DOHH2 (cell line): ENCODE results near the gene TRHDE.

Experiments
- H3F3A ChIP-seq: fragments of 200-600 bp; sonication (generic), shearing (Covaris generic); 2 replicates; pipeline ENCODE4 v1.6.0; 2016; ENCODE audit warnings: antibody characterized with exemption, mild to moderate bottlenecking; ENCODE audit not compliant: control insufficient read depth, insufficient read depth
- H3K27ac ChIP-seq: fragments of 200-600 bp; sonication (generic); 2 replicates; pipeline ENCODE4 v1.5.1; 2014; ENCODE audit warnings: low read depth, mild to moderate bottlenecking, low read length, moderate library complexity
- H3K27me3 ChIP-seq: fragments of 200-600 bp; sonication (generic); 2 replicates; pipeline ENCODE4 v1.6.1; 2014; ENCODE audit warnings: mild to moderate bottlenecking, low read length, mixed read lengths; ENCODE audit not compliant: control insufficient read depth
- H3K36me3 ChIP-seq: fragments of 200-600 bp; sonication (generic); 2 replicates; pipeline ENCODE4 v1.6.1; 2014; ENCODE audit warnings: mild to moderate bottlenecking, low read length, moderate library complexity, mixed read lengths; ENCODE audit not compliant: control insufficient read depth
- H3K4me1 ChIP-seq: fragments of 200-600 bp; sonication (generic); 2 replicates; pipeline ENCODE4 v1.6.1; 2014; ENCODE audit warnings: mild to moderate bottlenecking, low read length, mixed read lengths; ENCODE audit not compliant: control insufficient read depth
- H3K4me2 ChIP-seq: fragments of 200-600 bp; sonication (generic); 2 replicates; pipeline ENCODE4 v1.6.0; 2014; ENCODE audit warnings: mild to moderate bottlenecking, low read length, moderate library complexity
- H3K4me3 ChIP-seq: fragments of 200-600 bp; sonication (generic); 2 replicates; pipeline ENCODE4 v1.5.1; 2014; ENCODE audit warnings: mild to moderate bottlenecking, low read length, mixed read lengths
- H3K79me2 ChIP-seq: fragments of 200-600 bp; sonication (generic); 2 replicates; pipeline ENCODE4 v1.6.1; 2014; ENCODE audit warnings: mild to moderate bottlenecking, low read length, mixed read lengths; ENCODE audit not compliant: control insufficient read depth
- H3K9me2 ChIP-seq: fragments of 200-600 bp; sonication (generic); replicated peaks from 2 replicates; pipeline ENCODE4 v1.6.1; 2014; ENCODE audit warnings: mild to moderate bottlenecking, low read length, mixed read lengths; ENCODE audit not compliant: control insufficient read depth
- H3K9me3 ChIP-seq: fragments of 200-600 bp; sonication (generic); 2 replicates; pipeline ENCODE4 v1.6.1; 2014; ENCODE audit warnings: antibody characterized with exemption, low read length, mixed read lengths; ENCODE audit not compliant: control insufficient read depth, insufficient read depth
- H4K20me1 ChIP-seq: fragments of 200-600 bp; sonication (generic); 2 replicates; pipeline ENCODE4 v1.6.0; 2014; ENCODE audit warnings: low read depth, mild to moderate bottlenecking, antibody characterized with exemption, low read length, moderate library complexity; ENCODE audit not compliant: control insufficient read depth, insufficient read depth
- EZH2phosphoT487 ChIP-seq: fragments of 200-600 bp; sonication (generic); IDR thresholded peaks from 2 replicates; pipeline ENCODE4 v1.6.1; 2017; ENCODE audit warnings: borderline replicate concordance, mild to moderate bottlenecking, antibody characterized with exemption, low read length, moderate library complexity, mixed read lengths
- TF ChIP-seq, protein P1 (sequence below): fragments of 200-600 bp; sonication (generic); IDR thresholded peaks from one replicate; pipeline ENCODE4 v1.5.1; 2014; ENCODE audit warnings: antibody characterized with exemption, mild to moderate bottlenecking, low read depth, low read length; ENCODE audit not compliant: poor library complexity, severe bottlenecking

TRHDE gene

DNA sequence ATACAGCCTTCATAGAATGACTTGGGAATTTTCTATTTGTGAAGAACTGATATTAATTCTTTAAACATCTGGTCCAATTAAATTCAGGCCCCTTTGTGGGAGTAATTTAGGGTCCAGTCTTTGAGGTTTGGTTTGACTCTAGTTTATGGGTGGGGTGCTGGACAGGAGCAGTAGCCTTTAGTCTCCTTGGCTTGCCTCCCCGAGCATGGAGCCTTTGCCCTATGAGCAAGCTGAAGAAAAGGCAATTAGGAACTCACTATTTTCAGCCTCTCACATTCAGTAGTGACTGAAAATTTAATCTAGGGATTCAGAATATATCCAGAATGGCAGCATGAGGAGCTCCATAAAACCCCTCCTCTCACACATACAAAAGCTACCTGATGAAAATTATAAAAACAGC lies 161.1 kb downstream of the TRHDE start:
- H3K27ac ChIP-seq = no peak overlapping the region
- no peaks in the 10 kb centered on the region for H3K9me2 ChIP-seq
- no peaks in the 10 kb centered on the region for H3F3A ChIP-seq
- H3K36me3 ChIP-seq = no peaks in the 10 kb centered on the region
- TF ChIP-seq EZH2phosphoT487 = no peak
- TF ChIP-seq, protein P1, sequence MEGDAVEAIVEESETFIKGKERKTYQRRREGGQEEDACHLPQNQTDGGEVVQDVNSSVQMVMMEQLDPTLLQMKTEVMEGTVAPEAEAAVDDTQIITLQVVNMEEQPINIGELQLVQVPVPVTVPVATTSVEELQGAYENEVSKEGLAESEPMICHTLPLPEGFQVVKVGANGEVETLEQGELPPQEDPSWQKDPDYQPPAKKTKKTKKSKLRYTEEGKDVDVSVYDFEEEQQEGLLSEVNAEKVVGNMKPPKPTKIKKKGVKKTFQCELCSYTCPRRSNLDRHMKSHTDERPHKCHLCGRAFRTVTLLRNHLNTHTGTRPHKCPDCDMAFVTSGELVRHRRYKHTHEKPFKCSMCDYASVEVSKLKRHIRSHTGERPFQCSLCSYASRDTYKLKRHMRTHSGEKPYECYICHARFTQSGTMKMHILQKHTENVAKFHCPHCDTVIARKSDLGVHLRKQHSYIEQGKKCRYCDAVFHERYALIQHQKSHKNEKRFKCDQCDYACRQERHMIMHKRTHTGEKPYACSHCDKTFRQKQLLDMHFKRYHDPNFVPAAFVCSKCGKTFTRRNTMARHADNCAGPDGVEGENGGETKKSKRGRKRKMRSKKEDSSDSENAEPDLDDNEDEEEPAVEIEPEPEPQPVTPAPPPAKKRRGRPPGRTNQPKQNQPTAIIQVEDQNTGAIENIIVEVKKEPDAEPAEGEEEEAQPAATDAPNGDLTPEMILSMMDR = no peak
- no peaks in the 10 kb centered on the region for H4K20me1 ChIP-seq
- no peaks in the 10 kb centered on the region for H3K4me1 ChIP-seq
- H3K79me2 ChIP-seq = no peaks in the 10 kb centered on the region
- no peaks in the 10 kb centered on the region for H3K27me3 ChIP-seq
- no peak overlapping the region for H3K4me3 ChIP-seq
- H3K9me3 ChIP-seq = no peaks in the 10 kb centered on the region
- H3K4me2 ChIP-seq = no peak overlapping the region

DNA sequence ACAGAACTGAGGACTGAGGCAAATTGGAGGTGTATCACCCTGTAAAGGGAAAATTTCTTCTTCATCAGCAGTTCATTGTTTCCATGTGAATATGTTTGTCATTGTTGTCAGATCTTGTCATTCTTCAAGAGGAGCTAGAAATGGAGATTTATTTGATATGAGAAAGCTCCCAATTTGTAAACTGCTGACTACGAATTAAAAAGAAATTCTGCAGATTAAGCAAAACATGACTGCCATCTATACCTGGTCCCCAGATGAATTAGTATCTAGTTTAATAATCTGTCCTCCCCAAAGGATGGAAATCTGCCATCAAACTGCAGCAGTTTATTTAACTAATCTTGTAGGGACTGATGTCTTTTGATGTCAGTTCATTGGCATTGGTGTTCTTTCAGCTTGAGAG lies 162.8 kb downstream of the TRHDE start:
- H3K4me1 ChIP-seq = no peaks in the 10 kb centered on the region
- no peaks in the 10 kb centered on the region for H3F3A ChIP-seq
- TF ChIP-seq, protein P1 = no peak
- no peak for TF ChIP-seq EZH2phosphoT487
- no peaks in the 10 kb centered on the region for H3K79me2 ChIP-seq
- no peaks in the 10 kb centered on the region for H3K9me3 ChIP-seq
- no peak overlapping the region for H3K4me2 ChIP-seq
- H3K27me3 ChIP-seq = no peaks in the 10 kb centered on the region
- no peaks in the 10 kb centered on the region for H3K36me3 ChIP-seq
- no peaks in the 10 kb centered on the region for H4K20me1 ChIP-seq
- H3K27ac ChIP-seq = no peak overlapping the region
- H3K4me3 ChIP-seq = no peak overlapping the region
- H3K9me2 ChIP-seq = no peaks in the 10 kb centered on the region

DNA sequence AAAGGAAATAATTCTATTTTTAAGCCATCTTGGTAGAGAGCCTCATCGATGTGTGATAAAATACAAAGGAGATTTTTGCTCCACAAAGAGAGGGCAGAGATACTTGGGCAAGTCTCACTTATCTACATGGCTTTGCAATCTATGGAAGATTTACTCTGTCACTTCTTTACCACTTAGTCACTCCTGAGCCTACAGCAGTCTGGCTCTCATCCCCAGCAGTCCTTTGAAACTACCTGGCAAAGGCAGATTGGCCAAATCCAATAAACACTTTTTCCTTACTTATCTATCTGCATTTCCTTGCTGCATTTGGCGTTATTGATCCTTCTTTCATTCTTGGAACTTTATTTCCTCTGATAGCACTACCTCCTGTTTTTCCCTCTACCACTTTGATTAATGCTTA lies 170.0 kb downstream of the TRHDE start:
- TF ChIP-seq, protein P1 = no peak
- no peak for TF ChIP-seq EZH2phosphoT487
- Histone ChIP-seq H3K9me2 (no peaks in the 10 kb centered on the region), H3K4me1 (no peaks in the 10 kb centered on the region), H3K4me3 (no peak overlapping the region), H3K27me3 (no peaks in the 10 kb centered on the region), H3K79me2 (no peaks in the 10 kb centered on the region), H3K27ac (no peak overlapping the region), H3K36me3 (no peaks in the 10 kb centered on the region), H3K4me2 (no peak overlapping the region), H3F3A (no peaks in the 10 kb centered on the region), H3K9me3 (no peaks in the 10 kb centered on the region), H4K20me1 (no peaks in the 10 kb centered on the region)

DNA sequence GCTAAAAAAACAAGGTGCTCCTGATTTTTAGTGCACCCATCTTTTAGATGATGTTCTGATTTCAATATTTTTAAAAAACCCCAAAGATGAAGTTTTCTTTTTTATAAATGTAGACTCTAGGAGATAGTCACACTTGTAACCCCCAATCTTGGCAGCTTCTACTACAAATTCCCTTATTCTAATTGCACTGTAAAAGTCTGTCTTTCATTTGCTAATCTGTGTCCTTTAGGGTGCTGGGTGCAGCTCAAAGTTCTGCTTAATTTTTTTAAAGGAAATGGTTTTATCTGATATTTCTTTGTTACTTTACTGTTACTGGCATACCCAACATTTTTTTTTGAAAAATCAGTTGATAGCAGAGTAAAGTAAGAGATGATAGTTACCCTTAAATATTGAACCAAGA lies 172.0 kb downstream of the TRHDE start:
- H3K9me2 ChIP-seq = no peaks in the 10 kb centered on the region
- no peaks in the 10 kb centered on the region for H4K20me1 ChIP-seq
- H3K4me3 ChIP-seq = no peak overlapping the region
- no peak overlapping the region for H3K27ac ChIP-seq
- H3K4me2 ChIP-seq = no peak overlapping the region
- no peaks in the 10 kb centered on the region for H3K27me3 ChIP-seq
- H3K9me3 ChIP-seq = no peaks in the 10 kb centered on the region
- TF ChIP-seq, protein P1 = no peak
- no peak for TF ChIP-seq EZH2phosphoT487
- no peaks in the 10 kb centered on the region for H3K79me2 ChIP-seq
- H3F3A ChIP-seq = no peaks in the 10 kb centered on the region
- H3K4me1 ChIP-seq = no peaks in the 10 kb centered on the region
- no peaks in the 10 kb centered on the region for H3K36me3 ChIP-seq
